ENCODE data around the gene PPP1R12C. TPM values are rescaled to one million over a fixed set of nuclear protein-coding genes. Genes with fewer than 3 reads are reported as not detected.
"Not testable (repeated sequence)": the region's sequence is repeated elsewhere in the genome, so short reads cannot be mapped to it uniquely, and the experiment has no call there.

PPP1R12C gene
- total RNA-seq, 4 donors from 2014 or later = 113 to 270 (median 180) TPM

GRCh38 chr19:55156202-55157063, 39.0 kb upstream of the PPP1R12C start:
- peaks cover 0 to 9% (median 0%) of the 10 kb centered on the region in 4 donors for H3K9me3 ChIP-seq
- no peak for TF ChIP-seq POLR2A (IDR thresholded peaks at IDR 0.05)
- no peak for TF ChIP-seq EP300 (IDR thresholded peaks at IDR 0.05)
- TF ChIP-seq CTCF (IDR thresholded peaks at IDR 0.05) = no peak
- H3K36me3 ChIP-seq = no peaks in the 10 kb centered on the region
- peaks cover 0 to 88% of the 10 kb centered on the region in 2 donors for H3K27me3 ChIP-seq
- H3K27ac ChIP-seq = no peak overlapping the region
- no peak for DNase-seq (ENCODE audit: low spot score in 2 of 2)
- 3 to 7% methylated on average over 40 to 46 of the region's 52 CpGs for WGBS, 2 donors
- no peak overlapping the region for H3K4me3 ChIP-seq
- peaks cover 0 to 33% (median 0%) of the 10 kb centered on the region in 4 donors for H3K4me1 ChIP-seq

GRCh38 chr19:55155784-55156183, 38.3 kb upstream of the PPP1R12C start:
- H3K36me3 ChIP-seq; H3K27ac ChIP-seq; H3K9me3 ChIP-seq; H3K4me3 ChIP-seq; DNase-seq (ENCODE audit: low spot score in 2 of 2): not testable (repeated sequence)
- H3K4me1 ChIP-seq = peaks cover 0 to 29% (median 0%) of the 10 kb centered on the region in 4 donors
- 0 to 10% methylated on average over 4 to 5 of the region's 5 CpGs for WGBS, 2 donors
- peaks cover 0 to 84% of the 10 kb centered on the region in 2 donors for H3K27me3 ChIP-seq

- Histone ChIP-seq H3K36me3 (no peaks in the 10 kb centered on the region), H3K27me3 (peaks cover 0 to 84% of the 10 kb centered on the region in 2 donors), H3K9me3 (peaks cover 0 to 9% (median 0%) of the 10 kb centered on the region in 4 donors), H3K27ac (no peak overlapping the region), H3K4me3 (no peak overlapping the region), H3K4me1 (peaks cover 0 to 15% (median 0%) of the 10 kb centered on the region in 4 donors)
- 85 to 87% methylated on average over 12 of the region's 12 CpGs for WGBS, 2 donors
- no peak for DNase-seq (ENCODE audit: low spot score in 2 of 2)
- TF ChIP-seq POLR2A (IDR thresholded peaks at IDR 0.05) = no peak
- no peak for TF ChIP-seq CTCF (IDR thresholded peaks at IDR 0.05)
These were observed 36.3 kb upstream of the PPP1R12C start for GRCh38 chr19:55153652-55154264.

GRCh38 chr19:55152017-55152416, 34.6 kb upstream of the PPP1R12C start:
- DNase-seq (ENCODE audit: low spot score in 2 of 2) = no peak
- H3K27me3 ChIP-seq = peaks cover 0 to 84% of the 10 kb centered on the region in 2 donors
- H3K36me3 ChIP-seq = no peaks in the 10 kb centered on the region
- H3K9me3 ChIP-seq = peaks cover 0 to 9% (median 0%) of the 10 kb centered on the region in 4 donors
- no peak overlapping the region for H3K27ac ChIP-seq
- no peak overlapping the region for H3K4me3 ChIP-seq
- peaks cover 0 to 13% (median 0%) of the 10 kb centered on the region in 4 donors for H3K4me1 ChIP-seq
- TF ChIP-seq CTCF (IDR thresholded peaks at IDR 0.05) (no peak), EP300 (IDR thresholded peaks at IDR 0.05) (no peak), POLR2A (IDR thresholded peaks at IDR 0.05) (no peak)

- no peak for TF ChIP-seq CTCF (IDR thresholded peaks at IDR 0.05)
- no peak for TF ChIP-seq POLR2A (IDR thresholded peaks at IDR 0.05)
- no peak for TF ChIP-seq EP300 (IDR thresholded peaks at IDR 0.05)
- 10 to 11% methylated on average over 17 to 18 of the region's 18 CpGs for WGBS, 2 donors
- Histone ChIP-seq H3K27me3 (peaks cover 0 to 84% of the 10 kb centered on the region in 2 donors), H3K4me3 (no peak within 1 kb of the TSS), H3K27ac (no peak within 1 kb of the TSS), H3K4me1 (peaks cover 0 to 15% (median 0%) of the 10 kb centered on the region in 4 donors), H3K9me3 (peaks cover 0 to 9% (median 0%) of the 10 kb centered on the region in 4 donors), H3K36me3 (no peaks in the 10 kb centered on the region)
- no peak for DNase-seq (ENCODE audit: low spot score in 2 of 2)
These were observed 31.9 kb upstream of the PPP1R12C start, which contains the start of gene TNNT1 for GRCh38 chr19:55149078-55150003. Gene TNNT1 (minus strand): TSS chr19:55149206. CDS start chr19:55147157, 2,049 bp downstream.

Data from tibial nerve (tissue), 4 donors.